ENCODE measurements around the gene SPOCK1. TPM values are rescaled to one million over a fixed set of nuclear protein-coding genes. Genes with fewer than 3 reads are reported as not detected.

SPOCK1 gene
- total and polyA plus RNA-seq, 2 of the 4 experiments (the other 2 are of a cell fraction) = 5.0 to 20.3 TPM

- Histone ChIP-seq H2BK5ac (ENCODE audit: low read depth, low read length, poor library complexity, severe bottlenecking) (no peak overlapping the region), H2AK5ac (ENCODE audit: low read depth, low read length) (no peak overlapping the region), H4K5ac (ENCODE audit: low read depth, low read length) (no peak overlapping the region), H3K56ac (ENCODE audit: extremely low read depth, insufficient read depth, low read length) (no peak overlapping the region), H3K14ac (replicated peaks; ENCODE audit: low read depth, low read length) (no peak overlapping the region), H3K4me3 (ENCODE audit: insufficient read depth, low read depth, low read length) (no peak overlapping the region), H4K20me1 (ENCODE audit: insufficient read depth, low read length) (no peaks in the 10 kb centered on the region), H3K4me2 (ENCODE audit: low read depth, low read length) (no peak overlapping the region), H3K4me1 (ENCODE audit: control insufficient read depth, insufficient read depth, low read length) (peaks cover 2% of the 10 kb centered on the region; the same call in 1 of the 2 replicates), H4K8ac (ENCODE audit: low read depth in 2 of 2, low read length in 2 of 2) (no peak overlapping the region), H3K79me1 (ENCODE audit: low read depth in 1 of 2, low read length in 2 of 2) (no peaks in the 10 kb centered on the region), H3K9me1 (ENCODE audit: insufficient read depth, low read length) (0 out of 2 replicates have a peak, but pooled peaks cover 6% of the 10 kb centered on the region), H3K23ac (ENCODE audit: low read depth, low read length) (no peak overlapping the region), H3K36me3 (ENCODE audit: control insufficient read depth, insufficient read depth, low read length) (no peaks in the 10 kb centered on the region), H2AK9ac (replicated peaks; ENCODE audit: low read depth, low read length, poor library complexity) (no peak overlapping the region), H3K18ac (ENCODE audit: low read depth, low read length) (no peak overlapping the region), H3K4ac (ENCODE audit: low read depth, low read length) (no peak overlapping the region), H2BK15ac (ENCODE audit: low read depth, low read length) (no peak overlapping the region), H4K91ac (ENCODE audit: insufficient read depth, low read depth, low read length) (no peak overlapping the region), H3K9me3 (ENCODE audit: control insufficient read depth, insufficient read depth, low read length) (no peaks in the 10 kb centered on the region), H2BK20ac (ENCODE audit: low read depth, low read length) (no peak overlapping the region), H3K27ac (ENCODE audit: insufficient read depth, low read length) (no peak overlapping the region), H3K9ac (ENCODE audit: low read depth, low read length) (no peak overlapping the region), H2BK120ac (ENCODE audit: low read depth, low read length) (no peak overlapping the region), H2AFZ (replicated peaks; ENCODE audit: low read length, poor library complexity) (no peak overlapping the region), H3K27me3 (ENCODE audit: control insufficient read depth, insufficient read depth, low read length) (no peaks in the 10 kb centered on the region; the same call in 1 of the 2 replicates)
- in situ Hi-C loops (cut with MboI; ENCODE audit: low sequenced_read_pairs) = no loop called here
- TF ChIP-seq RFX5 (IDR thresholded peaks at IDR 0.05; ENCODE audit: low read depth, low read length) (no peak), RCOR1 (IDR thresholded peaks at IDR 0.05; ENCODE audit: insufficient replicate concordance, low read length) (no peak), MAZ (IDR thresholded peaks at IDR 0.05; ENCODE audit: borderline replicate concordance, low read depth, low read length) (no peak), CTCF (conservative IDR thresholded peaks at IDR 0.05; ENCODE audit: low read depth, low read length) (no peak), ELK1 (IDR thresholded peaks at IDR 0.05; ENCODE audit: borderline replicate concordance, low read depth, low read length) (no peak), SMC3 (IDR thresholded peaks at IDR 0.05; ENCODE audit: low read depth, low read length) (no peak), NFE2L2 (IDR thresholded peaks at IDR 0.05; ENCODE audit: low read depth, low read length) (no peak), MAFK (IDR thresholded peaks at IDR 0.05; ENCODE audit: low read depth, low read length) (no peak), POLR2A (IDR thresholded peaks at IDR 0.05; ENCODE audit: low read depth, low read length) (no peak), CHD1 (IDR thresholded peaks at IDR 0.05; ENCODE audit: low read depth, low read length) (no peak), CEBPB (IDR thresholded peaks at IDR 0.05; ENCODE audit: low read depth, low read length) (no peak)
- POLR2A ChIA-PET (ENCODE audit: unreplicated experiment) = no interaction called here
- dilution Hi-C loops (cut with HindIII; ENCODE audit: low sequenced_read_pairs, unreplicated experiment) = no loop called here
- DNase-seq (no peak), ATAC-seq (ENCODE audit: low read depth) (no peak)
- no CpG with 5 or more reads among the region's 2 CpGs for WGBS, 2 experiments (ENCODE audit: extremely low coverage in 2 of 2, insufficient read length in 1 of 2)
- no TSS peak for BruUV-seq (replicated peaks)
- intact Hi-C loops (cut with micrococcal nuclease) = no loop called here
- CTCF ChIA-PET = no interaction called here
These were observed 314.4 kb downstream of the SPOCK1 start for GRCh38 chr5:137184734-137185133.

Data from IMR-90 (cell line).